ENCODE data around the gene CEP89.
A peak's percentile ranks its signal among the peaks of the same experiment; 100 is the strongest.
"Not testable (repeated sequence)": the region's sequence is repeated elsewhere in the genome, so short reads cannot be mapped to it uniquely, and the experiment has no call there.

The CEP89 gene

GRCh38 chr19:32891609-32892008 lies 80.1 kb downstream of the CEP89 start:
- DNase-seq (ENCODE audit: low spot score) = no peak

DNA sequence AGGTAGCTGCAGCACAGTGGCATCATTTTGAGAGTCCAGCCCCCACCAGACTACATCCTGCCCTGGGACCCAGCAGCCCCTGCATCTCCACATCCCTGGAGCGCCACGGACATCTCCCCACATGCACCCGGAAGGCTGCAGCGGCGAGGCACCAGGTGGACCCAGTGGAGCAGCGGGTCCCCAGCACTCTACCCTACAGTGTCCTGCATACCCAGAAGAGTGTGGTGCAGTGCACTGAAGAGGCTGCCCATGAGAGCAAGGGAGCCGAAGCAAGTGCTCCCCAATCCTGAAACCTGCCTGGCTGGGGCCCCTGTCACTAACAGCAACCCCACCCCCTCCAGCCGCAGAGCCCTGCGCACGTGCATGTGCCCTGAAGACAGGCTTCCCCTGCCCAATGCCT lies 80.9 kb downstream of the CEP89 start:
- no peak for DNase-seq (ENCODE audit: low spot score)

DNA sequence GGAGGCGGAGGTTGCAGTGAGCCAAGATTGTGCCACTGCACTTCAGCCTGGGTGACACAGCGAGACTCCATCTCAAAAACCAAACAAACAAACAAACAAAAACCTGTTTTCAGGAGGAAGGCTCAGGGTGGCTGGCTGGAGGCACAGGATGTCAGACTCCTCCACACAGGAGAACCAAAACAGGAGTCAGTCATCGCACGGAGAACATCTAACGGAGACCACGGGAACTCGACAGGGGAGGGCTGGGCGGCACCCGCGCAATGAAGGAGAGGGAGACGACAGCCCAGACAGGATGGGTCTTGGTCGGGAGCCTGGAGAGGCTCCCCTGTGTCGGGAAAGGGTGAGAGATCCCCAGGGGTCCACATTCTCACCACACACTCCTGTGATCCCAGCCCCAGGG lies 81.4 kb downstream of the CEP89 start:
- DNase-seq (ENCODE audit: low spot score) = no peak

DNA sequence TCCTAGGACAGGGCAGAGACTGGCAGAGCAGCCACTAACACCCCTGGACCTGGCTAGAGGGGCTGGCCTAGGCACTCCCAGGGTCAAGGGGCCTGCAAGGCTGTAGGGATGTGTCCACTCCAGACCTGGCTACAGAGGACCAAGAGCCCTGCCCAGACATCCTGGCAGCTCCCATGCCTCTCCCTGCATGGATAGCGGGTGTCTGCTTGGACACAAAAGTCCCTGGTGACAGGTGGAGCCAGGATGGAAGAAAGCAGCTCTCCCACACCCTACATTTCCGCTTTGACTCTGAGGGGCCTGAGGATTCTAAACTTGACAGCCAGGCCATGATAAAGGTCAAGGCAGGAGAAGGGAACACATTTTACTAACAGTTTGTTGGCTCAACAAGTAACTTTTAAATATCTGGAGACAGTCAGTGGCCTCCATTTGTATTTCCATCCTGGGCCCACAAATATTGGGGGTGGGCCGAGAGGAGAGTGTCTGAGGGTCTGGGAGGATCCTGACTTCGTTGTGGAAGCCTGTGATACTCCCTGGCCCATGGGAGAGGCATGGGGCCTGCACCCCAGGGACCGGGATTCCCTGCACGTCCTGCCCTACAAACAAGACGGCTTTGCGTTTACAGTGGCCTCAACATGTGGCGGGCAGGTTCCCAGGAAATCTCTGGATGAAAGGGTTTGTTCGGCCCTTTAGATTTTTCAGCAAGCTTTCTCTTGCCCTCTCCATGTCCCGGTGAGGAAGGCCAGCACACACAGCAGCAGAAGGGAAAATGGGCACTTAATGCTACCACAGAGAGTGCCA lies 82.4 kb downstream of the CEP89 start:
- DNase-seq (ENCODE audit: low spot score) = no peak

DNA sequence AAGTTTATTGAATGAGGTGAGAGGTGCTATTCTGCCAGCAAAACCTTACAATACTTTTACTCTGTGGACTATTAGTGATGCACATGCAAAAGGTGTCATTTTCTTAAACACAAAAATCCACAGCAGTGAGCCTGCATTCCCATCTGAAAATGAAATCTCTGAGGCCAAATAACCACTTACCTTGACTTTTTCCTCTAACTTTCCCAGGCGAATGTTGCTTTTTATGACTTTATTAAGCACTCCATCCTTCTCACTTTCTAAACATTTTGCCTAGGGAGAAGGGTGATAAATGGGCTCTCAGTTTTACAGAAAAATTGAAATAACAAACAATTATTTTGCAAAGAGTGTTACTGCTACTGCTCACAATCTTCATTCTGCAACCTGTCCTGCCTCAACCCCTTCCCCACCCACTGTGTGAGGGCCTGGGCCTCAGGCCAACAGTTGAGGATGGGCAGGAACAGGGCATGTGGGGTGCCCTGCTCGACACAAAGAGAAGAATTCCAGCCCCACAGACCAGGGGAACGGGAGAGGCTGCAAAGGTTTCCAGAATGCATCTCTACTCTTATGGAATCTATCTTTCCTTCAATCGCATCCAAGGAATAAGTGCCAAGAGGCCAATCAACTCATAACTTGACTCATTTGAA lies 84.1 kb downstream of the CEP89 start:
- no peak for DNase-seq (ENCODE audit: low spot score)

DNA sequence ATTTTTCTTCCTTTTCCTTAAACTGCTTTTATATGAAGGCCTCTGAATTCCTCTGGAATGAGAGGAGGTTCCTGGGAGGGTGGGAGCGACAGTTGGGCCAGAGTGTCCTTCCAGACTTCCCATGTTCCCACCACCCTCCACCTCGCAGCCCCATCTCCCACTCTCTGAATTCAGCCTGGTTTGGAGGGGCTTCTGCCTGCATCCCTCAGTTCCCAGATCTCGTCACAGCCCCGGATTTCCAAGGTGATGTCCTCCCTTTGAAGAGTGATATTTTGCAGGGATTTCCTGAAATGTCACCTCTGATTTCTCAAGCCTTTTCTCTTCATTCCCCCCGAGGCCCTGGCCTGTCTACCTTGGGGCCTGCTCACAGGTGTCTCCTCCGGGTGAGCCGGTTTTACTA lies 85.5 kb downstream of the CEP89 start:
- no peak for DNase-seq (ENCODE audit: low spot score)

DNA sequence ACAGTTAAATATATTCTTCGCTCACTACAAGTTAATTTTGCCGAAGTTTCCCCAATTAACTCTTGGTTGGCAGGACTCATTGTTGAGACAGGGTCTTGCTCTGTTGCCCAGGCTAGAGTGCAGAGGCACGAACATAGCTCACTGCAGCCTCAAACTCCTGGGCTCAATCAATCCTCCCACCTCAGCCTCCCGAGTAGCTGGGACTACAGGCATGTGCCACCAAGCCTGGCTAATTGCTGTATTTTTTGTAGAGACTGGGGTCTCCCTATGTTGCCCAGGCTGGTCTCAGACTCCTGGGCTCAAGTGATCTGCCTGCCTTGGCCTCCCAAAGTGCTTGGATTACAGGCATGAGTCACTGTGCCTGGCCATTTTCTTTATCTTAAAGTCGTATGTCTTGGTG lies 86.5 kb downstream of the CEP89 start:
- not testable (repeated sequence) for DNase-seq (ENCODE audit: low spot score)

DNA sequence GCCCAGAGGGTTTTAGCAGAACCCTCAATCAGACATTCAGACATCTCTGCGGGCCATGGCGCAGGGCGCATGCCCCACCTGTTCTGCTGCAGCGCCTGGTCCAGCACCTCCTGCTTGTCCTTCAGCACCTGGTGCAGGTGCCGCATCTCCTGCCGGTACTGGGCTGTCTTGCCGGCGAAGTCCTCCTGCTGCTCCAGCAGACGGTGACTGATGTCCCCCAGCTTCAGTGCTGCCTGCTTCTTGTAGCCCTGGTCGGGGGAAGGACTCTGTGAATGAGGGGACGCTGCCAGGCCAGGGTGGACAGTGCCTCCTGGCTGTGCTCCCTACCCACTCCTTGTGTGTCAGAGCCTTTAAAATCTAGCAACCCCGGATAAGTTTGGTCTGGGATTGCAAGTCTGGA lies 90.0 kb downstream of the CEP89 start:
- no peak for DNase-seq (ENCODE audit: low spot score)

DNA sequence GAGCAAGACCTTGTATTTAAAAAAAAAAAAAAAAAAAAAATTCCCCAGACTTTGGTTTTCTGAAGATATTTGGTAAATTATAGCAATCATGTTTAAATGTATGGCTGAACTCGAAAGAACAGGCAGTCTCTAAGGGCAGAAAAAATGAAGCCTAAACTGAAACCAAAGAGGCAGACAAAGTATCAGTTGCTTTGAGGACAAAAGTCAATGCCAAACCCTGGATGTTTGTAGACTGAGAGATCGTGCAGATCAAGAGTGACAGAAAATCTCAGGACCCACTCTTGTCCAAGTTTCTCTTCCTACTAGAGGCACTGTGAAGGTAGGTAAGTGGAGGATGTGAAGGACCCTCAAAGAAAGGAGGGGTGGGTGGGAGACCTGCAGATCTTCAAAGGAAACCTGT lies 91.1 kb downstream of the CEP89 start:
- no peak for DNase-seq (ENCODE audit: low spot score)

DNA sequence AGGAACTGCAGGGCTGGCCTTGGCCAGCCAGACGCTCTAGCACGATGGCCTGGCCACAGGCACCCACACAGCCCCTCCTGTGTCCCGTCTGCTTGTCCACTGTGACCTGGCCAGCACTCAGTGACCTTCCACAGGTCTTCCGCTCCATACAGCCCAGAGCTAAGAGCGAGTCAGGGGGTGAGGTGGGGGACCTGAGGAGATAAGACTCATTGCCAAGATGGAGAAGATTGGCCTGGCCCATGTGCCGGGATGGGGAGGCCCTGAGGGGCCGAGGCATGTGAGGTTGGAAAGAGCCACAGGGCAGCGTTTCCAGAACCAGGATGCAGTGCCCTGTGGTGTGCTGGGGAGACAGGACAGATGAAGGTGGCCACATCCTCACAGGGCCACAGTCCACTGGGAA lies 92.0 kb downstream of the CEP89 start:
- DNase-seq (ENCODE audit: low spot score) = no peak

- no peak for DNase-seq (ENCODE audit: low spot score)
Observed at GRCh38 chr19:32878988-32879387, 92.8 kb downstream of the CEP89 start.

GRCh38 chr19:32877977-32878745 lies 93.6 kb downstream of the CEP89 start:
- DNase-seq (ENCODE audit: low spot score) = no peak

DNA sequence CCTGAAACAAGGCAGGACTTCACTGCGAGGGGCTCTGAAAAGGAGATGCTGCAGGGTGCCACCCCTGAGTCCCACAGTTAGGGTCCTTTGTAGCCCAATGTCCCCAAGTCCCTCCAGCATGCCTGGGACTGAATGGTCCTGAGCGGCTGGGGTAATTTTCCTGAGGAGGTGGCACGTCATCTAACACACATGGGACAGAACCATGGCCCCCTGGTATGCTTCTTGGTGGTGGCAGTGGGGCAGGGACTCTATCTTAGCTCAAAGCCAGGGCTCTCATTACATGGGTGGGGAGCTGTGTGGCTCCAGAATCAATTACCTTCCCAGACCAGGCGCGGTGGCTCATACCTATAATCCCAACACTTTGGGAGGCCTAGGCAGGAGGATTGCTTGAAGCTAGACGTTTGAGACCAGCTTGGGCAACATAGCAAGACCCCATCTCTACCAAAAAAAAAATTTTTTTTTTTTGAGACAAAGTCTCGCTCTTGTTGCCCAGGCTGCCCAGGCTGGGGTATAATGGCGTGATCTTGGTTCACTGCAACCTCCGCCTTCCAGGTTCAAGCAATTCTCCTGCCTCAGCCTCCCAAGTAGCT lies 94.3 kb downstream of the CEP89 start:
- DNase-seq (ENCODE audit: low spot score) = no peak

DNA sequence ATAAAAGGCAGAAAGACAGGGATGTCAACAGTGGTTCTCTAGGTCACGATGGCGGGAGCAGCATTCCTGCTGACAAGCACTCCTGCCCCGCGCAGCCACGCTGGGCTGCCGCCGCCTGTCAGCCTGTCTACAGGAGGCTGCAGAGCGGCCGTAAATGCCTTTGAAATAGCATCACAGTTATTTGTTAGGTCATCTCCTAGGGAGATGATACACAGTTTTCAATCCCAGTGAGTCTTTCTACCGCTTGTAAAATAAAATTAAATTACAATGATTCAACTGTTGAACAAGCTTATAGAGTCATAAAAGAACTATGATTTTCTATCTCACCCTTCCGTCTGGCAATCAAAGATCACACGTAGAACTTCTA lies 94.9 kb downstream of the CEP89 start:
- DNase-seq (ENCODE audit: low spot score) = peak; percentile 28

DNA sequence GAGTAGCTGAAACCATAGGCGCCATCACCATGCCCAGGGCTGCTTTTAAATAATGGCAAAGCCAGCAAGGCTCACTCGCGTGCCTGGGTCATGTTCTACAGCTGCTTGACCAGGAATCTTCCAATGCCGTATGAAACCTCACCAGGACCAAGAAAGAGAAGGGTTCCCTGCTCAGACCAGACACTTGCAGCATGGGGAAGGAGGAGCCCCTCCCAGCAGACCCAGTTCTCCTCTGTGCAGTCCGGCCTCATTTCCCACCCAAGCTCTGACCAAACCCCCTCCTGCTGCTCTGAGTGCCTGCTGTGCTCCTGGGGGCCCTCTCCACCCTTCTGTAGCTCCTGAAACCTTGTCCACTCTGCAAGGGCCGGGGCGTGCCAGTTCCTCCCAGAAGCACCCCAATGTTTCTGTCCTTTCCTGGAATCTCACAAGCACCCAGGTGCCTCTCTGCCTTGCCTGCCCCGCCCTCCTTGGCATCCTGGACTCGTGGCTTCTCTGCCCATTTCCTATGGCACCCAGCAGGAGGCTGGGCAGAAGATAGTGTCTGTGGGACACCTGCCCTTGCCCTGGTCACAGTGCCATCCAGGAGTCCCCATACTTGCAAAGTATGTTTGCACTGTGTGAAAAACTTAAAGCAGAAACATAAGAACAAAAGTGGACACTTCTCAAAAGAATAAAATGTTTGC lies 95.4 kb downstream of the CEP89 start:
- no peak for DNase-seq (ENCODE audit: low spot score)

GRCh38 chr19:32875428-32875827 lies 96.3 kb downstream of the CEP89 start:
- no peak for DNase-seq (ENCODE audit: low spot score)

- no peak for DNase-seq (ENCODE audit: low spot score)
Observed at GRCh38 chr19:32874605-32875004, 97.2 kb downstream of the CEP89 start.

- DNase-seq (ENCODE audit: low spot score) = no peak
Observed at GRCh38 chr19:32873247-32873959, 98.4 kb downstream of the CEP89 start.

DNA sequence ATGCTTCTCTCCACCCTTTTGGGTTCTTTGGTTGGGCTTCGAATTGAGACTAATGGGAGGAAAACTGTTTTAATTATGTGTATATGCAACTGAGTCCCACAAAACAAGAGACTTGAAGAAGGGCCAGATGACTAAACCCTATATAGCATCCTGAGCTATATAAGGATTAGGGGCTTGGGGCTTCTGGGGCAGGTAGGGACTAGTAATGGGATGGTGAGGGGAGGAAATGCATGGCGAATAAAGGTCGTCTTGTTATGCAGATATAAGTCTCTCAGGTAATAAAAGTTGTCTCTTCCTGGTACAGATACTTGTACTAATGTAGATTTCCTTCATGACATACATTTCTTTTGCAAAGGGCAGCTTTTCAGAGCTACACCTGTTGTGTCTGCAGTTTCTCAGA lies 99.4 kb downstream of the CEP89 start:
- no peak for DNase-seq (ENCODE audit: low spot score)

DNA sequence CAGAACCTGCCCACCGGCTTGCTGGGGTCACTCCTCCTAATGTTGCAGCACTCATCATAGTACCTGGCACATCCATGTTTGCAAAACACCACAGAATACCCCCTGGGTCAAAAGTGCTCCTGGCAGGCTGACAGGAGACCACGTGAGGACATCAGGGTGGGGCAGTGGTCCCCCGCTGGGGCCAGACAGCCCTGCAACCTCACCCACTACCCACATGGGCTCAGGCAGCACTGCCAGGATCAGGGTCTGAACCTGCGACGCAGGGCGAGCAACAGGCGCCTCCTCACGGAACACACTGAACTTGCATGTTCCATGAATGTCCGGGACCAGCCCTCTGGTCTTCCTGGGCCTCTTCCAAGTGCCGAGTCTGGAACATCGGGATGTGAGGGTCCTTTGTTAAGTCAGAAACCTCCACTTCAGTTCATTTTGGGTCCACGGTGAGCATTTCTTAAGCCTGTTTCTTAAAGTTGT lies 100.7 kb downstream of the CEP89 start:
- no peak for DNase-seq (ENCODE audit: low spot score)

GRCh38 chr19:32869966-32870573 lies 101.7 kb downstream of the CEP89 start:
- DNase-seq (ENCODE audit: low spot score) = no peak

All from RKO (cell line).